Measurements from ENCODE around the gene GPD2. TPM values are rescaled to one million over a fixed set of nuclear protein-coding genes. Genes with fewer than 3 reads are reported as not detected.

Gene GPD2
- total and polyA plus RNA-seq, 12 donors, result 4.5 to 33.8 (median 14.5) TPM

GRCh38 chr2:156505696-156506095, 69.5 kb downstream of the GPD2 start:
- TF ChIP-seq POLR2A (IDR thresholded peaks at IDR 0.05) (no peak), CTCF (IDR thresholded peaks at IDR 0.05) (no peak)
- Histone ChIP-seq H3K27me3 (no peaks in the 10 kb centered on the region), H3K4me3 (no peak overlapping the region), H3K27ac (no peak overlapping the region), H3K36me3 (replicated peaks in 1 of 2) (no peaks in the 10 kb centered on the region), H3K4me1 (replicated peaks in 1 of 2) (no peaks in the 10 kb centered on the region), H3K9me3 (replicated peaks in 1 of 3) (no peaks in the 10 kb centered on the region)
- no peak for DNase-seq
- intact Hi-C loops (cut with DNase I), result no loop called here

- no peak for TF ChIP-seq CTCF (IDR thresholded peaks at IDR 0.05)
- TF ChIP-seq POLR2A (IDR thresholded peaks at IDR 0.05), result no peak
- Histone ChIP-seq H3K4me3 (no peak overlapping the region), H3K27ac (no peak overlapping the region), H3K4me1 (replicated peaks in 1 of 2) (no peaks in the 10 kb centered on the region), H3K36me3 (replicated peaks in 1 of 2) (peaks cover 0 to 4% of the 10 kb centered on the region in 2 donors), H3K9me3 (replicated peaks in 1 of 3) (no peaks in the 10 kb centered on the region), H3K27me3 (no peaks in the 10 kb centered on the region)
- WGBS, 4 donors, result 88 to 97% (median 92%) methylated on average over 1 of the region's 1 CpG
- DNase-seq, result no peak
- intact Hi-C loops (cut with DNase I), result no loop called here
Observed at GRCh38 chr2:156511122-156511521, 74.9 kb downstream of the GPD2 start.

- H3K36me3 ChIP-seq (replicated peaks in 1 of 2), result peaks cover 0 to 4% of the 10 kb centered on the region in 2 donors
- H3K27ac ChIP-seq, result no peak overlapping the region
- no peak for TF ChIP-seq CTCF (IDR thresholded peaks at IDR 0.05)
- no peak overlapping the region for H3K4me3 ChIP-seq
- intact Hi-C loops (cut with DNase I), result no loop called here
- H3K9me3 ChIP-seq (replicated peaks in 1 of 3), result no peaks in the 10 kb centered on the region
- no peak for DNase-seq
- no peaks in the 10 kb centered on the region for H3K4me1 ChIP-seq (replicated peaks in 1 of 2)
- no peaks in the 10 kb centered on the region for H3K27me3 ChIP-seq
Observed at GRCh38 chr2:156511803-156512202, 75.6 kb downstream of the GPD2 start.

- DNase-seq, result no peak
- Histone ChIP-seq H3K4me3 (no peak overlapping the region), H3K27ac (no peak overlapping the region), H3K4me1 (replicated peaks in 1 of 2) (no peaks in the 10 kb centered on the region), H3K36me3 (replicated peaks in 1 of 2) (peaks cover 0 to 4% of the 10 kb centered on the region in 2 donors), H3K27me3 (no peaks in the 10 kb centered on the region), H3K9me3 (replicated peaks in 1 of 3) (no peaks in the 10 kb centered on the region)
- TF ChIP-seq CTCF (IDR thresholded peaks at IDR 0.05) (no peak), POLR2A (IDR thresholded peaks at IDR 0.05) (no peak)
- intact Hi-C loops (cut with DNase I), result no loop called here
- 92 to 96% (median 94%) methylated on average over 2 of the region's 2 CpGs for WGBS, 4 donors
Observed at GRCh38 chr2:156512451-156512850, 76.3 kb downstream of the GPD2 start.
